GM11168 (cell line): ENCODE results near the gene AMPD2.

ENCODE experiments used
- in situ Hi-C: fragments of 300-500 bp; cut with MboI; formaldehyde crosslinking; loops from one replicate; pipeline ENCODE4 v1.12.0; 2022; ENCODE audit warnings: low sequenced_read_pairs; ENCODE audit not compliant: unreplicated experiment

AMPD2 gene

DNA sequence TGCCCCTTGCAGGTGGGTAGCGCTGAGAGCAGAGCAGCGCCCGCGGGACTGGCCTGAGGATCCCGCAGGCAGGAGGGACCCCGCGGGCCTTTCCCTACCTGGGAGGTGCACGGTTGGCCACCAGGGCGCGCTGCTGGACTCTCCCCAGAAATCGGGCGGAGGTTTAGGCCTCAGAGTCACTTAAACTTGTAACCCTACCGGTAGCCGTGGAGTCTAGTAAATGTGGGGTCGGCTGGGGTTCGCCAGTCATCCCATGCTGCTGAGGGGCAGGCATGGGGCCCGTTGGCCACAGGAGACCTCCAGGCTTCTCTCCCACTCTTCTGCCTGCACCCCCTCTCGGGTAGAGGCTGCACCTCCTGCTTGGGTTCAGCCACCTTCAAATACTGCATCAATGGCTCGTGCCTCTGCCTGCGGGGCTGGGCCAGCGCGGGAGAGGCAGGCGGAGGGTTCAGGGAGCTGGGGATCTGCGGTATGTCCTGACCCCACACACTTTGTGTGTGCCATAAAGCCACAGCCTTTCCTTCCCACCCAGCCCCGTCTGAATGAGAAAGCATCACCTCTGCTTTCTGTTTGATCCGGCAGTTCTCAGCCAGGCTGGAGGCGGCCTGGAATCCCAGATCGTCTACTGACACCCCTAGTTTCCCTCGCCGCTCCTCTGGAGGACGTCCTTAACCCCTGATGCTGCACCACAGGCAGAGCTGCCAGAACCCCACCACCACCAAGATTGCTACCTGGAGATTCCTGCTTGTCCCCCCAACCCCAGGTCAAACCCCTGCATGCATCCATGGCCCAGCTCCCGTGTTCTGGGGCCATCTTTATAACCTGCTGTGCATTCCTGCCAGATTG is 24.0 kb downstream of the AMPD2 start:
- in situ Hi-C loops = loop anchor here (5.0 kb wide), 1 partner anchor 129 kb away; no protein-coding TSS in a partner anchor

DNA sequence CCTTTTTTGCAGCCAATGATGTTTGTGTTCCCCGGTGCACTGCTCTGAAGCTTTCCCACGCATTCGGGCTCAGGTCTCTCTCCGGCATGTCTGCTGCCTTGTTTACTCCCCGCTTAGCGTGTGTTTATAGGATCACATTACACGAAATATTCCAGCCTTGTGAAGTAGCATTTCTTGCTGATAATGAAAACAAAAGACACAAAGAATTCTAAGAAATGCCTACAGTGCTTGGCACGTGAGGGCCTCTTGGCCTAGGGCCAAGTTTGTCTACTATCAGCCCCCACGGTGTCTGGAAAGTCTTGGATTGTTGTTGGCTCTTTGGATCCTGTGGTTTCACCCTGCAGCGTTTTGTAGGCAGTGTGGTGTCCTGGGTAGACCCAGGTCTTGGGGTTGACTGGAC is 25.0 kb downstream of the AMPD2 start:
- in situ Hi-C loops = loop anchor here (5.0 kb wide), 1 partner anchor 128 kb away; no protein-coding TSS in a partner anchor

DNA sequence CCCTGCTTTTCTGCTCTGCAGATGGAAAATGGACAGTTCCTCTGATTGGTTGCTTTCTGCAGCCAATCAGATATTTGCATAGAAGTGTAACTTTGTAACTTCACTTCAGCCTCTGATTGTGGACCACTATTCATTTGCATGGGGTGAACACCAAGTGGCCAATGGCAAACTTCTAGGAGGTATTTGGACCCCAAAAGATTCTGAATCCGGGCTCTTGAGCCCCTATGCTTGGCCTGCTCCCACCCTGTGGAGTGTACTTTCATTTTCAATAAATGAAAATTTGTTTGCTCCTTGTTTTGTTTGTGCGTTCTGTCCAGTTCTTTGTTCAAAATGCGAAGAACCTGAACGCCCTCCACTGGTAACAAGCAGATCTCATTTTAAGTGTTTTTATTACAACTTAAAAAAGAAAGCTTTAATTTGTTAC is 29.9 kb downstream of the AMPD2 start:
- in situ Hi-C loops = no loop called here

DNA sequence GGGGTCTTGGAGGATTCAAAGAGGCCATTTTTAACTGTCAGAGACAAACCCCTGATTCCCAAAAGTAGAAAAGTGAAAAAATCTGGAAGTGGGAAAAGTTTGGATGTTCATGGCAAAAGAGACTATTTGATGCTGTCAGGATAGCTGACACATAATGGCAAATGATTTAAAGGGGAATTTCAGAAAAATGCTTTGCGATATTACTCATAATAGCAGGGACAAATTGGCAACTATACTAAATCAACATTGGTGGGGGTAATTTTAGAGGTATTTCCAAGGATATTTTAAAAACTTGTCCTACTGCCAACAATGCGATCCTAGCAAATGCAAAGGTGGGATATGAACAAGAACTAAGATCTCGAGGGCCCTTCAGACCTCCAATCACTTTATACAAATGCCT is 31.0 kb downstream of the AMPD2 start:
- in situ Hi-C loops = no loop called here

DNA sequence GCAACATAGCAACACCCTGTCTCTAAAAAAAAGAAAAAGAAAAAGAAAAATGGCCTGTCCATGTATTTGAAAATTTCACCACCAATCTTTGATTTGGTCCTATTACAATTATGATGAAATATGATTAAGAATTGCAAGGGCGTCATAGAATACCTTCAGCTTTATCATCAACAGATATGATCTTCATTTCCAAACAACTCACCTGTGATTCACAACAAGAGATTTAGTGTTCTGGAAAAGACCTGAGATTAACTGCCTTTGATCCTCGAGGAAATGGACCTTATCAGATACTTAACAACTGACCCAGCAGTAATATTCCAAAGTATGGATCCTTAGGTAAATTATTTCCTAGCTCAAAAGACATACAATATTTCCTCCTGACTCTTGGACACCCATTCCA is 32.8 kb downstream of the AMPD2 start:
- in situ Hi-C loops = no loop called here

DNA sequence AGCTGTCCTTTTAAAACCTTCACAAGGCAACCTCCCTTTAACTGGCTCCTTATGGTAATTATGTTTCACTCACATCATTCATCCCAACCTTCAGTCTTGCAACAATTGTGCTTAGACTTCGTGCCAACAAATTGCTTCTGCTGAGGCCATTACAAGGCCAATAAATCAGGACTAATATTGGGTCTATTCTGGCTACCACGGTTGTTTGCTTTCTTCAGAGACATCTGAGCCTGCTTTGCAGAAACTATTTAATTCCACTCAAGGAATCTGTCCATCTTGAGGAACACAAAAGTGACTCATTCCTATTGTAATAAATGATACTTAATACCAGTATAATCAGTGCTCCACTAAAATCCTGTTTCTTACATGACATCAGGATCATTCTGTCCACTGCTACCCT is 33.7 kb downstream of the AMPD2 start:
- in situ Hi-C loops = no loop called here

DNA sequence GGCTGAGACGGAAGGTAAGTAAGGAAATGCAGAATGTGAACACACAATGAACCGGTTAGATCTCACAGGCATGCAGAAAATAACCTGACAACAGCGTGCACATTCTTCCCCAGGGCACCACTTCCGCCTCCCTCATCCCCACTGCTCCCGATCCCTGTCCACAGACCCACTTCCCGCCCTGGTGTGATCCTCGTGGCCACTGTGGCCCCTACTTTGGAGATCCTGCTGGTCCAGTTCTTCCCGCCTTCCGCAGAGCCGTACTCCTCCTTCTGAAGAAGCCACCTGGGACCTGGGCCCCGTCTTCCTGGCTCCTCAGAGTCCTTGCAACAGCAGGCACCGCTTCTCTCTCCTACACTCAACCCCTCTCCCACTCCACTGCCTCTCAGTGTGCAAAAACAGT is 34.9 kb downstream of the AMPD2 start:
- in situ Hi-C loops = no loop called here

DNA sequence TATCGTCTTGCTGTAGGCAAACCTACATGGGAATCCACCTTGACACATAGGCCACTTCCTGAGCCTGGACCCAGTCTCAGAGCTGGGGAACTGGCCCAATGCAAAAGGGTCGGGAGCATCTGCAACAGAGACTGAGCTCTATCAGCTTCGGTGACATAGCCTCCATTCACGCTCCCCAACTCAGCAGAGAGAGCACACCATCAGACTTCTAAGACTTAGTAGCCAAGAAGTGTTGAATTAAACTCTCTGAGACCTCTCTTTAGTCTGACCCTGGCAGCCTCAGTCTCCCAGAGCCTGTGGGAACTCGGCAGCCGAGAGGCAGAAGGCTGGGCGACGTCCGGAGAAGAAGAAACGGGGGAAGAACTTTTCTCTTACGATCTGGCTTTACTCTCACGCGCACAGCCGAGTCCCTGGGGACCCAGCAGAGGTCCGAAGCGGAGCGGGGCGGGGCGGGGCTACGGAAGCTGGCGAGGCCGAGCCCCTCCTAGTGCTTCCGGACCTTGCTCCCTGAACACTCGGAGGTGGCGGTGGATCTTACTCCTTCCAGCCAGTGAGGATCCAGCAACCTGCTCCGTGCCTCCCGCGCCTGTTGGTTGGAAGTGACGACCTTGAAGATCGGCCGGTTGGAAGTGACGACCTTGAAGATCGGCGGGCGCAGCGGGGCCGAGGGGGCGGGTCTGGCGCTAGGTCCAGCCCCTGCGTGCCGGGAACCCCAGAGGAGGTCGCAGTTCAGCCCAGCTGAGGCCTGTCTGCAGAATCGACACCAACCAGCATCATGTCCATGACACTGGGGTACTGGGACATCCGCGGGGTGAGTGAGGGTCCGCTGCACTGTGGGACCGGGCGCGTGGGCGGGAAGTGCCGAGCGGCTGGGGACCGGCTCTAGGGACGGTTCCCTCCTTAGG is 36.2 kb downstream of the AMPD2 start, which contains the start of gene GSTM4:
GSTM4 (plus strand) TSS at position 485 of the 905 bp plus-strand sequence; CDS start at position 776, 291 bp downstream.
- in situ Hi-C loops = no loop called here

DNA sequence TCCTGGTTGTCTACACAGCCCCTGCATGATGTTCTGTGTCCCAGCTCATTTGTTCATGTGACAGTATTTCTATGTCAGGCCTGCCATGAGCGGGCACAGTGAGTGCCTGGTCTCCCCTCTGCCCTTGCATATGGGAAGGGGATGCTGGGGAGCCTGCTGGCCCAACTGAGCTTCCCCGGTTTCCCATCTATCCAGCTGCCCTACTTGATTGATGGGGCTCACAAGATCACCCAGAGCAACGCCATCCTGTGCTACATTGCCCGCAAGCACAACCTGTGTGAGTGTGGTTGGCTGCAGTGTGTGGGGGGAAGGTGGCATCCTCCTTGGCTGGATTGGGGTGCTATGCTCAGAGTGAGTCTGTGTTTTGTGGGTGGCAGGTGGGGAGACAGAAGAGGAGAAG is 37.8 kb downstream of the AMPD2 start:
- in situ Hi-C loops = no loop called here

DNA sequence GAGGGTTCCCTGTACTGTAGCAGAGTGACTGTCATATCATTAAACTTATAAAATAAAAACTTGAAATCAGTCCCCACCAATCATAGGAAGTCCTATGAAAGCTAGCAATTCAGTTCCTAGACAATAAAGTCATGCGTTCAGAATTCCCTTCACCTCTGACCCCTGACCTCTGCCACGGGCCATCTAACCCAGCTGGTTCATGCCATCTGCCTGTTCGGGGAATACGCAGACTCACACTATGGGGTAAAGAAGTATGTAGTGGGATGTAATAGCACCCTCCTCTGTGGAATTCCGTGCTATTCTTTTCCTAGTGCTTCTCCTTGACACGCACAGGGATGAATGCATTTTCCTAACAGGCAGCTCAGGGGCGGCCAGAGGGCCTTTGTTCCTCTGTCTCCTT is 38.3 kb downstream of the AMPD2 start:
- in situ Hi-C loops = no loop called here

DNA sequence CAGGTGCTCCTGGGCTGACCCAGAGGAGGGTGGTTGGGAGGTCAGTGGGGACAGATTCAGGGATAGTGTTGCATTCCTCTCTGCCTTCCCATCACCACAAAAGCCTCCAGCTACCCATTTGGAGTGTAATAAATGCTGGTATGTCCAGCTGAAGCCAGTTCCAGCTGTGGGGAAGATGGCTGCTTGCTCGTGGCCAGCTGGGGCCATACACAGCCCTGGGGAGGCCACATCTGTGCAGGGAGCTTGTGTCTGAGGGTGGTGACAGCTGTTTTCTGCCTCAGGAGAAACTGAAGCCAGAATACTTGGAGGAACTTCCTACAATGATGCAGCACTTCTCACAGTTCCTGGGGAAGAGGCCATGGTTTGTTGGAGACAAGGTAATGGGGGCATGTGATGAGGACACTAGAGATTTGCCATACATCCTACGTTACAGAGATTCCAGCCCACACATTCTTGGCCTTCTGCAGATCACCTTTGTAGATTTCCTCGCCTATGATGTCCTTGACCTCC is 39.0 kb downstream of the AMPD2 start:
- in situ Hi-C loops = no loop called here

DNA sequence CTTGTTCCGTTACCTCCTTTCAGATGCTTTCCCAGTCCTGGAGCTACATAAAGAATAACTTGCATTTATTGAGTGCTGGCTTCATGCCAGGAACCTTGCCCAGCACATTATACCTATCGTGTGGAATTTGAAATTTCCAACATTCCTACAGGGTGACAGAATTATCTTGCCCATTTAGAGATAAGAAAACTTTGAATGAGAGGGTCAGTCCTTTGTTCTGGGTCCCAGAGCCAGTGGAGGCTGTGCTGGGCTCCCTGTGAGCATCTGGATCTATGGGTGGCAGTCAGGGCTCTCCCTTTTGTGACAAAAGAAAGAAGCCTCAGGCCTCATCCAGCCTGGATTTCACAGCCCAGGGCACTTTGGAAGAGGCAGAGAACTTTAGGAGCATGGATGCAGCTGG is 39.5 kb downstream of the AMPD2 start:
- in situ Hi-C loops = no loop called here

DNA sequence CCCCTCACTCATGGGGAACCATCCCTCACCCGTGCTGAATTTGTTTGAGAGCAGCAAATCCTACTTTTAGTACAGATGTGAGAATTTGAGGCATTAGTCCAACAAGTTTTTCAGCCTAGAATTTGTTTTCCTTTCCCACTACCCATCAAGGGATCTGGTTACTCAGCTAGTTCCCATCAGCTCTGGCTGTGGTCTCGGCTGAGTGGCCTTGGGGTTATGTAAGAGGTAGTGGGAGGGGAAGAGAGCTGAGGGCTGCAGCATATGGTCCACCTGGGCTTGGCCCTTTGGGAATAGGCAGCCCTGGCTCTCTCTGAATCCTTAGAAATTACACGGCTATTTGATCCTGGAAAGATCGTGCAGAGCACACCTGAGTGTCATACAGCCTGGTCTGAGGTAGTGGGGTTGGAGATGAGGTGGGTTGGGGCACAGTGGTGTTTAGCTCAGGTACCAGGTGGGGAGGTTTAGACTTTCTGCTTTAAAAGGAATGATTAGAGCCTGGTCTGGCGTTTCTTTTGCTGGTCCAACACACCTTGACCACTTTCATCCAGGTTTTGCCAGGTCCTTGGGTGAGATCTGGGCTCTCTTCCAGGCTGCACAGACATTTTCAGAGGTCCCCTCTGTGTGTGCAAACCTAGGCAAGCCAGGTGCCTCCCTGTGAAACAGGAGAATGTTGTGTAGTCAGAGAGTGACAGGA is 40.5 kb downstream of the AMPD2 start:
- in situ Hi-C loops = loop anchor here (10.0 kb wide), 1 partner anchor 55 kb away; the partner anchor contains the start of gene GSTM5

DNA sequence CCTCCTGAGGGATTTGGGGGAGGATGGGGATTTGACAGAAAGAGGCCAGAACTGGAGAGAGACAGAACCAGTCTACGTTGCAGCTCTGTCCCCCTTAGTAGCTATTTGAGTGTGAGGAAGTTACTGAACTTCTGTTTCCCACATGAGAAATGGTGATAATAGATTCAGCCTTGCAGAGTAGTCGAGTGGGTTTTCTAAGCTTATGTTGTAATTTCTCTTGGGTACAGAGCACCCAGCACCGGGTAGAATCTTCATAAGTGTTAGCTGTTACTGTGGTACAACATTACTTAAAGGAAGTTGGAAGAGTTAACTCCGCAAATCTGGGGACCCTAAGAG is 41.0 kb downstream of the AMPD2 start:
- in situ Hi-C loops = loop anchor here (10.0 kb wide), 1 partner anchor 54 kb away; the partner anchor contains the start of gene GSTM5

DNA sequence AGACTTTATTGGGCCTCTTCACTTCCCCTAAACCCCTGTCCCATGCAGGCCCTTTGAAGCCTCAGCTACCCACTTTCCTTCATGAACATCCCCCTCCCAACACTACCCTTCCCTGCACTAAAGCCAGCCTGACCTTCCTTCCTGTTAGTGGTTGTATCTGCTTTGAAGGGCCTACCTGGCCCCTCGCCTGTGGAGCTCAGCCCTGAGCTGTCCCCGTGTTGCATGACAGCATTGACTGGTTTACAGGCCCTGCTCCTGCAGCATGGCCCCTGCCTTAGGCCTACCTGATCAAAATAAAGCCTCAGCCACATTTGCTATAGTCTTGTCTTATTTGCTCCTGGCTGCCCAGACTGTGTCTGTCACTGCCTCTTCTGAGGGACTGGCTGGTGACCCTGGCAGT is 41.8 kb downstream of the AMPD2 start:
- in situ Hi-C loops = loop anchor here (10.0 kb wide), 1 partner anchor 53 kb away; the partner anchor contains the start of gene GSTM5

DNA sequence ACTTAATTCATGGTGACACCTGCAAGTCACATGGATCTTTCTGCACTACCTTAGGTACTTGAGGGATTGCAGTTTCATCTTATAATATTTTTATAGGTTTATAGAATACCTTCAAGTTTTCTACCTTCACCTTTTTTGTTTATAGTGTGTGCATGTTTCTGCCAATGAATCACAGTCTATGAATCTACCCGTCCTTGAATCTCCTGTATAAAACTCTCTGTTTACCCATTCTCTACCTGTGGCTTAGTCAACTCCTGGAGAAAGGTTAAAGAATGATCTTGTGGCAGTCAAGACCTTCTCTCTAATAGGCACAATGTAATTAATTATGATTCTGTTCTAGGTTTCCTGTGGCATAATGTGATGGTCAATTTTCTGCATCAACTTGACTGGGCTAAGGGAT is 45.0 kb downstream of the AMPD2 start:
- in situ Hi-C loops = loop anchor here (10.0 kb wide), 1 partner anchor 50 kb away; the partner anchor contains the start of gene GSTM5

DNA sequence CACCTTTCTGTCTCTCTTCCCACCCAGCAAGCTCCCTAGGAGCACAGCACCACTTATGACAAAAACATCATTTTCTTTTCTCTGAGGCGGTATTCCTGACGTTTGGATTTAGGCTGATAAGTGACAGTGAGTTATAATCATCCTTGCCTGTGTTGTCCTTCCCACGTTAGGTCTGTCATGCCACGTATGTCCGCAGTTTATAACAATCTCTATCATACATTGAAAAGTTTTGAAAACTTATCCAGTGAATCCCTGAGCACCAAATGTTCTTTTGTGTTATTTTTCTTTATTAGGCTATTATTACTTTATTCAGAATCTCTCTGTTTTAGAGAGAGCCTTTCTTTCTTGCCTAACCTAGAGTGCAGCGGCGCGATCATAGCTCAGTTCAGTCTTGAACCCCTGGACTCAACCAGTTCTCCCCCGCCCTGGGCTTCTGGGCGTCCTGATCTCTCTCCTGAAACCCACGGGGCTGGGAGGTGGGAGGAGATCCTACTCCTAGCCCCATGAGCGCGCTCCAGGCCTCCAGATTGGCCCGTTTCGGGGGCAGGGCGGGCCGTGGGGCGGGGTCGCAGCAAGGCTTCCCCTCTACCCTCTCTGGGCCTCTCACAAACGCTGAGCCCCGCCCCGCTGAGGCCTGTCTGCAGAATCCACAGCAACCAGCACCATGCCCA is 48.0 kb downstream of the AMPD2 start, which contains the start of gene GSTM2:
GSTM2 (plus strand) TSS at position 606 of the 671 bp plus-strand sequence; CDS start at position 665, 59 bp downstream.
- in situ Hi-C loops = loop anchor here (10.0 kb wide), 1 partner anchor 47 kb away; the partner anchor contains the start of gene GSTM5

DNA sequence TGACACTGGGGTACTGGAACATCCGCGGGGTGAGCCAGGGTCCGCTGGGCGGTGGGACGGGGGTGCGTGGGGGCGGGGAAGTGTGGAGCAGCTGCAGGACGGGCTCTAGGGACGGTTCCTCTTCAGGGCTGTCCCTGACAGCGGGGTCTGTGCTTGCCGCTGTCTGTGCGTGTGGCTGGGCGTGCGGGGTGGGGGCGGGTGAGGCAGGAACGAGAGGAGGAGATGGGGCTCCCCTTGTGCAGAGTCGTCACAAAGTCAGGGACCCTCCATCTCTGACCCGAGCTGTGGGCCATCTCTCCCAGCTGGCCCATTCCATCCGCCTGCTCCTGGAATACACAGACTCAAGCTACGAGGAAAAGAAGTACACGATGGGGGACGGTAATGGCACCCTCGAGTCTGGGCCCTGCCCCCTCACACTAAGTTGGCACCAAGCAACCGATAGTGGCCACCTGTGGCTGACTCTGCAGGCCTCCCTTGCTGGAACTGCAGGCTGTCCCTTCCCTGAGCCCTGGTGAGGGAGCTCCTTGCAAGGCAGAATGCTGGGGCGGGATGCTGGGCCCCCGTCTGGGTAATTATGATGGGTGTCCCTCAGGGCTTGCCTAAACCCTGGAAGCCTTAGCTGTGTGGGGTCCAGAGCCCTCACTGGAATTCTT is 48.6 kb downstream of the AMPD2 start:
- in situ Hi-C loops = loop anchor here (10.0 kb wide), 1 partner anchor 47 kb away; the partner anchor contains the start of gene GSTM5
